ENCODE measurements around the gene PTGS2.
A peak's percentile ranks its signal among the peaks of the same experiment; 100 is the strongest.

PTGS2 gene

DNA sequence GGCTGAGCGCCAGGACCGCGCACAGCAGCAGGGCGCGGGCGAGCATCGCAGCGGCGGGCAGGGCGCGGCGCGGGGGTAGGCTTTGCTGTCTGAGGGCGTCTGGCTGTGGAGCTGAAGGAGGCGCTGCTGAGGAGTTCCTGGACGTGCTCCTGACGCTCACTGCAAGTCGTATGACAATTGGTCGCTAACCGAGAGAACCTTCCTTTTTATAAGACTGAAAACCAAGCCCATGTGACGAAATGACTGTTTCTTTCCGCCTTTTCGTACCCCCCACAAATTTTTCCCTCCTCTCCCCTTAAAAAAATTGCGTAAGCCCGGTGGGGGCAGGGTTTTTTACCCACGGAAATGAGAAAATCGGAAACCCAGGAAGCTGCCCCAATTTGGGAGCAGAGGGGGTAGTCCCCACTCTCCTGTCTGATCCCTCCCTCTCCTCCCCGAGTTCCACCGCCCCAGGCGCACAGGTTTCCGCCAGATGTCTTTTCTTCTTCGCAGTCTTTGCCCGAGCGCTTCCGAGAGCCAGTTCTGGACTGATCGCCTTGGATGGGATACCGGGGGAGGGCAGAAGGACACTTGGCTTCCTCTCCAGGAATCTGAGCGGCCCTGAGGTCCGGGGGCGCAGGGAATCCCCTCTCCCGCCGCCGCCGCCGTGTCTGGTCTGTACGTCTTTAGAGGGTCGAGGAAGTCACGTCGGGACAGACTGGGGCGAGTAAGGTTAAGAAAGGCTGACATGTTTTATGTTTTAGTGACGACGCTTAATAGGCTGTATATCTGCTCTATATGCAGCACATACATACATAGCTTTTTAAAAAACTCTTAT, at the start of gene PTGS2:
TSS of gene PTGS2 (minus strand) at position 179 of the 817 bp plus-strand sequence. CDS start at position 46, 133 bp downstream.
- TF ChIP-seq, protein P1, sequence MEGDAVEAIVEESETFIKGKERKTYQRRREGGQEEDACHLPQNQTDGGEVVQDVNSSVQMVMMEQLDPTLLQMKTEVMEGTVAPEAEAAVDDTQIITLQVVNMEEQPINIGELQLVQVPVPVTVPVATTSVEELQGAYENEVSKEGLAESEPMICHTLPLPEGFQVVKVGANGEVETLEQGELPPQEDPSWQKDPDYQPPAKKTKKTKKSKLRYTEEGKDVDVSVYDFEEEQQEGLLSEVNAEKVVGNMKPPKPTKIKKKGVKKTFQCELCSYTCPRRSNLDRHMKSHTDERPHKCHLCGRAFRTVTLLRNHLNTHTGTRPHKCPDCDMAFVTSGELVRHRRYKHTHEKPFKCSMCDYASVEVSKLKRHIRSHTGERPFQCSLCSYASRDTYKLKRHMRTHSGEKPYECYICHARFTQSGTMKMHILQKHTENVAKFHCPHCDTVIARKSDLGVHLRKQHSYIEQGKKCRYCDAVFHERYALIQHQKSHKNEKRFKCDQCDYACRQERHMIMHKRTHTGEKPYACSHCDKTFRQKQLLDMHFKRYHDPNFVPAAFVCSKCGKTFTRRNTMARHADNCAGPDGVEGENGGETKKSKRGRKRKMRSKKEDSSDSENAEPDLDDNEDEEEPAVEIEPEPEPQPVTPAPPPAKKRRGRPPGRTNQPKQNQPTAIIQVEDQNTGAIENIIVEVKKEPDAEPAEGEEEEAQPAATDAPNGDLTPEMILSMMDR (IDR thresholded peaks at IDR 0.05; ENCODE audit: insufficient read depth, missing control alignments): peak; percentile 39
- peak; percentile 45 for DNase-seq (ENCODE audit: insufficient read length, low spot score)
- peak; percentile 21 for FAIRE-seq

GRCh38 chr1:186722711-186723309, 42.6 kb upstream of the PTGS2 start:
- TF ChIP-seq, protein P1 (IDR thresholded peaks at IDR 0.05; ENCODE audit: insufficient read depth, missing control alignments): peak; percentile 49
- DNase-seq (ENCODE audit: insufficient read length, low spot score): no peak
- peak; percentile 88 for FAIRE-seq

DNA sequence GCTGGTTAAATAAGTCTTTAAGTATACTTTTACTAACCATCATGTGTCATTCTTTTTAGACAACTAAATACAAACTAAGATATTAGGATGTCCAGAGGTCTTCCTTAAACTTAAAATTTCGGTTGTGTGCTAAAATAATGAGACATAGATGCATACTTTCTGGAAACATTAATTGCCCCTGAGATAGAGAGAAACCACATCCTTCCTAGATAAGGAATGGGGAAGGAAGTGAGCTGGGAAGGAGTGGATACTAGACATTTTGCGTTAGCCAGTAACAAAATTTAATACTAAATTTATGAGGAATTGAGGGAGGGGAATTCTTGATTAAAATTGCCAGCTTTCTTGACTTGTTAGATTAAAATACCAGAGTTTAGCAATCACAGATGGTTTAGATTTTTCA, 37.1 kb upstream of the PTGS2 start:
- no peak for FAIRE-seq
- TF ChIP-seq, protein P1 (IDR thresholded peaks at IDR 0.05; ENCODE audit: insufficient read depth, missing control alignments): no peak

DNA sequence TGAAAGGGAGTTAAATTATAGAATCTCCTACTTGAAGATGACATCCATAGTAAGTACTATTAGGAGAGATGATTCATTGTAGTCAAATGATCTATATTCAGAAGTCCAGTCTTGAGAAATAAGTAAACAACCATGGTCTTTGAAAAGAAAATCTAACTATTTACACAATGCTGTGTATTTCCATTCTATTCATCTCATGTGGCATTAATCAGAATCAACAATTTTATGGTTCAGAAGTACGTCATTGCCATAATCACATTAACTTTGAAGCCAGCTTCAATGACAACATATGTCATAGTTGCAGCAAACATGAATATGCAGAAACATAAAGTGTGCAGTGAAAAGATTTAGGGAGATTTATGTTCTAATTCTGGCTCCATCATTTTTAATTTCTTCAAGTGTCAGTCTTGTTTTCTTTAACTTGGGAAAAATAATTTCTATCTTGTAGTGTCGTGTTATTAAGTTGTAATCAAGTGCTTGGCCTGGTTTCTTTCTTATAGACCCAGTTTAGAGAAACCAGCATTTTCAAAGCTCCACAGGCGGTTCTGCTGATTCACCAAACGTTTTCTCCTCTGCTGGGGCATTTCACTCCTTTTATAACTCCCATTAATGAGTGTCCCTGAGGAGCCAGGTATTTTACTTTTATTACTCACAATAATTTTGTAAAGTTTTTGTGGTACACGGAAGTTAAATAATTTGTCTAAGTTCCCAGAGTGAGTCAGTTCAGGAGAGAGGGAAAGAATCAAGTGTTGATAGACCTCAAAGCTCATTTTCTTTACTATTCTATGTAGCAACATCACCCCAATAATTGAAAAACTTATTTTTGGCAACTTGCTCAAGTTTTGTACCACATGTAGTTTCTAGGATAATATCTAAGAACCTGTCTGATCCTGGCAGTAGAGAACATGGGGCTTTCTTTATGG, 35.9 kb upstream of the PTGS2 start:
- TF ChIP-seq, protein P1 (IDR thresholded peaks at IDR 0.05; ENCODE audit: insufficient read depth, missing control alignments): no peak
- no peak for DNase-seq (ENCODE audit: insufficient read length, low spot score)
- peak; percentile 32 for FAIRE-seq

More for the DNA sequence above, 37.1 kb upstream of the PTGS2 start:
- no peak for DNase-seq (ENCODE audit: insufficient read length, low spot score)

DNA sequence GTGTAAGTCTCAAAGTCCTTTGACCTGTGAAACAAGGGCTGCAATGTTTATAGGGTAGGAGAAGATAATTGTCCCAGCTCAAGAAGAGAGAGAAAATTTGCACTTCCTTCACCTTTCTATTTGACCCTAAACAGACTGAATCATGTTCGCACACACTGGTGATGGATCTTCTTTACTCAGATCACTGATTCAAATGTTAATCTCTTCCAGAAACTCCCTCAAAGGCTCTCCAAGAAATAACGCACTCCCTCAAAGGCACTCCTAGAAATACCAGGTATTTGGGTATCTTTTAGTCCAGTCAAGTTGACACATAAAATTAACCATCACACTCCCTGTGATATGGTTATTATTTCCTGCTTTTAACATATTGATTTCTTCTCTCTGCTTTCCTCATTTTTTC, 30.5 kb upstream of the PTGS2 start:
- FAIRE-seq: peak; percentile 38

GRCh38 chr1:186708694-186709097, 28.5 kb upstream of the PTGS2 start:
- FAIRE-seq (no peak), DNase-seq (ENCODE audit: insufficient read length, low spot score) (no peak)
- TF ChIP-seq, protein P1 (IDR thresholded peaks at IDR 0.05; ENCODE audit: insufficient read depth, missing control alignments): no peak

More for the DNA sequence above, 30.5 kb upstream of the PTGS2 start:
- TF ChIP-seq, protein P1 (IDR thresholded peaks at IDR 0.05; ENCODE audit: insufficient read depth, missing control alignments): no peak
- no peak for DNase-seq (ENCODE audit: insufficient read length, low spot score)

All from D721Med (cell line).